NCI-H226 (cell line): ENCODE data around the gene CYB5D1.

Experiments
- DNase-seq: peaks from one replicate; pipeline ENCODE4 v3.0.0-alpha.2; 2015

Gene CYB5D1

DNA sequence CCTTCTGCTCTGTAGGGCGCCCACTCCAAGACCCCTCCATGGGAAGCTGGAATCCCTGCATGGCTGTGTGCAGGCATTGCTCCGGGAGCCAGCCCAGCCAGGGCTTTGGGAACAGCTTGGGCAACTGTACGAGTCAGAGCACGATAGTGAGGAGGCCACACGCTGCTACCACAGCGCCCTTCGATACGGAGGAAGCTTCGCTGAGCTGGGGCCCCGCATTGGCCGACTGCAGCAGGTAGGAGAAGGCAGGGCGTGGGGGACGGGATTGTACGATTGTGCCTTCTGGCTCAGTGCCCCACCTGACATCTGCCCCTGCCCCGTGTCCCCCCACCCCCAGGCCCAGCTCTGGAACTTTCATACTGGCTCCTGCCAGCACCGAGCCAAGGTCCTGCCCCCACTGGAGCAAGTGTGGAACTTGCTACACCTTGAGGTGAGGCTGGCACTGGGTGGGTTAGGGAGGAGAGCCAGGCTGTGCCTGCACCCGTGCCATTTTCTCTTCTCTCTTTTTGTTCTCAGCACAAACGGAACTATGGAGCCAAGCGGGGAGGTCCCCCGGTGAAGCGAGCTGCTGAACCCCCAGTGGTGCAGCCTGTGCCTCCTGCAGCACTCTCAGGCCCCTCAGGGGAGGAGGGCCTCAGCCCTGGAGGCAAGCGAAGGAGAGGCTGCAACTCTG lies 11.6 kb upstream of the CYB5D1 start:
- no peak for DNase-seq

DNA sequence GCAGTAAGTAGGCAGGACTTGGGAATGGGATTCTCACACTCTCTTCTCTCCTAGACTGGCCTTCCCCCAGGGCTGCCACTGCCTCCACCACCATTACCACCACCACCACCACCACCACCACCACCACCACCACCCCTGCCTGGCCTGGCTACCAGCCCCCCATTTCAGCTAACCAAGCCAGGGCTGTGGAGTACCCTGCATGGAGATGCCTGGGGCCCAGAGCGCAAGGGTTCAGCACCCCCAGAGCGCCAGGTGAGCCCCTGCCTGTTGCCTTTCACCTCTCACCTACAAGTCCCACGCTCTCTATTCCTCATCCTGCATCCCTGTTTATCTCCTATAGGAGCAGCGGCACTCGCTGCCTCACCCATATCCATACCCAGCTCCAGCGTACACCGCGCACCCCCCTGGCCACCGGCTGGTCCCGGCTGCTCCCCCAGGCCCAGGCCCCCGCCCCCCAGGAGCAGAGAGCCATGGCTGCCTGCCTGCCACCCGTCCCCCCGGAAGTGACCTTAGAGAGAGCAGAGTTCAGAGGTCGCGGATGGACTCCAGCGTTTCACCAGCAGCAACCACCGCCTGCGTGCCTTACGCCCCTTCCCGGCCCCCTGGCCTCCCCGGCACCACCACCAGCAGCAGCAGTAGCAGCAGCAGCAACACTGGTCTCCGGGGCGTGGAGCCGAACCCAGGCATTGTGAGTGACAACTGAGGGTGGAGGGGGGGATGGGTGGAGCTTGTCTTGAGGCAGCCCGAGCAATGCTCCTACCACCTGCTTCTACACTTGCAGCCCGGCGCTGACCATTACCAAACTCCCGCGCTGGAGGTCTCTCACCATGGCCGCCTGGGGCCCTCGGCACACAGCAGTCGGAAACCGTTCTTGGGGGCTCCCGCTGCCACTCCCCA lies 10.8 kb upstream of the CYB5D1 start:
- DNase-seq = no peak

DNA sequence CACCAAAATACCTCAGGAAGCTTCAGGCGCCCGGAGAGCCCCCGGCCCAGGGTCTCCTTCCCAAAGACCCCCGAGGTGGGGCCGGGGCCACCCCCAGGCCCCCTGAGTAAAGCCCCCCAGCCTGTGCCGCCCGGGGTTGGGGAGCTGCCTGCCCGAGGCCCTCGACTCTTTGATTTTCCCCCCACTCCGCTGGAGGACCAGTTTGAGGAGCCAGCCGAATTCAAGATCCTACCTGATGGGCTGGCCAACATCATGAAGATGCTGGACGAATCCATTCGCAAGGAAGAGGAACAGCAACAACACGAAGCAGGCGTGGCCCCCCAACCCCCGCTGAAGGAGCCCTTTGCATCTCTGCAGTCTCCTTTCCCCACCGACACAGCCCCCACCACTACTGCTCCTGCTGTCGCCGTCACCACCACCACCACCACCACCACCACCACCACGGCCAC lies 9.6 kb upstream of the CYB5D1 start:
- no peak for DNase-seq

DNA sequence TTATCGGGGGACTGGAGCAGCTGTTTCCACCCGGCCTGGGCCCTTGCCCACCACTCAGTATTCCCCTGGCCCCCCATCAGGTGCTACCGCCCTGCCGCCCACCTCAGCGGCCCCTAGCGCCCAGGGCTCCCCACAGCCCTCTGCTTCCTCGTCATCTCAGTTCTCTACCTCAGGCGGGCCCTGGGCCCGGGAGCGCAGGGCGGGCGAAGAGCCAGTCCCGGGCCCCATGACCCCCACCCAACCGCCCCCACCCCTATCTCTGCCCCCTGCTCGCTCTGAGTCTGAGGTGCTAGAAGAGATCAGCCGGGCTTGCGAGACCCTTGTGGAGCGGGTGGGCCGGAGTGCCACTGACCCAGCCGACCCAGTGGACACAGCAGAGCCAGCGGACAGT lies 9.1 kb upstream of the CYB5D1 start:
- no peak for DNase-seq

DNA sequence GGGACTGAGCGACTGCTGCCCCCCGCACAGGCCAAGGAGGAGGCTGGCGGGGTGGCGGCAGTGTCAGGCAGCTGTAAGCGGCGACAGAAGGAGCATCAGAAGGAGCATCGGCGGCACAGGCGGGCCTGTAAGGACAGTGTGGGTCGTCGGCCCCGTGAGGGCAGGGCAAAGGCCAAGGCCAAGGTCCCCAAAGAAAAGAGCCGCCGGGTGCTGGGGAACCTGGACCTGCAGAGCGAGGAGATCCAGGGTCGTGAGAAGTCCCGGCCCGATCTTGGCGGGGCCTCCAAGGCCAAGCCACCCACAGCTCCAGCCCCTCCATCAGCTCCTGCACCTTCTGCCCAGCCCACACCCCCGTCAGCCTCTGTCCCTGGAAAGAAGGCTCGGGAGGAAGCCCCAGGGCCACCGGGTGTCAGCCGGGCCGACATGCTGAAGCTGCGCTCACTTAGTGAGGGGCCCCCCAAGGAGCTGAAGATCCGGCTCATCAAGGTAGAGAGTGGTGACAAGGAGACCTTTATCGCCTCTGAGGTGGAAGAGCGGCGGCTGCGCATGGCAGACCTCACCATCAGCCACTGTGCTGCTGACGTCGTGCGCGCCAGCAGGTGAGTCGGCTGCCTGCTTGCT lies 8.6 kb upstream of the CYB5D1 start:
- no peak for DNase-seq

DNA sequence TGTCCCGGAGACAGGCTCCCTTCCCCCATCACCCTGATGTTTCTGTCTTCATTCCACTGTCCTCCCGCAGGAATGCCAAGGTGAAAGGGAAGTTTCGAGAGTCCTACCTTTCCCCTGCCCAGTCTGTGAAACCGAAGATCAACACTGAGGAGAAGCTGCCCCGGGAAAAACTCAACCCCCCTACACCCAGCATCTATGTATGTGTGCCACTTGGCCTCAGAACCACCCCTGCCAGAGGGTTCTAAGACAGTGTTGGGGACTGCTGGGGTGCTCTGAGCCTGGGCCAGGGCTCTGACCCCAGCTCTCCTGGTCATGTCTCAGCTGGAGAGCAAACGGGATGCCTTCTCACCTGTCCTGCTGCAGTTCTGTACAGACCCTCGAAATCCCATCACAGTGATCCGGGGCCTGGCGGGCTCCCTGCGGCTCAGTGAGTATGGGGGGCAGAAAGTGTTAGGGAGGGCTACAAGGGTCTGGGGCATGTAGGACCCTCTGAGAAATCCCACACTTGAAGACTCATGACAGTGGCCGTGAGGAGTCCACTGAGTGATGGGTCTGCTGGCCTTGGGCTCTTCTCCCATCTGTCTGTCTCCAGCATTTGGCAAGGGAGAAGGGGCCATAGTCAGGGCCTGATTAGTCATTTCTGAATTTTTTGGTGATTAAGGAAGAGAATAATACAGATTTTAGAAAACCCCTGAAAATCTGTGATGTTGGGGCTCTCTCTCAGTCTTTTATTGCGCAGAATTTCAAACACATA lies 7.9 kb upstream of the CYB5D1 start:
- DNase-seq = no peak

DNA sequence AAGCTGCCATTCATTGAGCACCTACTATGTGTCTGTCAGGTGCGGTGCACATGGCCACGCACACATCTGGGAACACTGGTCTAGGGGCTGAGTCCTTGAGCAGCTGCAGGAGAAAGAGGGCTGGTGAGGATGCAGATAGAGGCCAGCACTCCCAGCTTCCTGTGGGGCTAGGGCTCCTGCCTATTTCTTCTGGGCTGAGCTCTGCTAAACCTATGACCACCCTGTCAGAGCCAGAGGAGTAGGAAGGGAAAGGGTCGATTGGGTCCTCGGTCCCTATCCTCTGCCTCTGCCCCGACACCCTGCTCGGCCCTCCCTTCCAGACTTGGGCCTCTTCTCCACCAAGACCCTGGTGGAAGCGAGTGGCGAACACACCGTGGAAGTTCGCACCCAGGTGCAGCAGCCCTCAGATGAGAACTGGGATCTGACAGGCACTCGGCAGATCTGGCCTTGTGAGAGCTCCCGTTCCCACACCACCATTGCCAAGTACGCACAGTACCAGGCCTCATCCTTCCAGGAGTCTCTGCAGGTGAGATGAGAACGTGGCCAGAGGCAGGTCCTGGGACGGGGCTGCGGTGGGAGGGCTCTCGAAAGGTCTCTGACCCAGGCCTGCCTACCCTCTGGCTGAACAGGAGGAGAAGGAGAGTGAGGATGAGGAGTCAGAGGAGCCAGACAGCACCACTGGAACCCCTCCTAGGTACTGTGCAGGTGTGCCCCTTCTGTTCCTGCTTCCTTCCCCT lies 6.9 kb upstream of the CYB5D1 start:
- no peak for DNase-seq

DNA sequence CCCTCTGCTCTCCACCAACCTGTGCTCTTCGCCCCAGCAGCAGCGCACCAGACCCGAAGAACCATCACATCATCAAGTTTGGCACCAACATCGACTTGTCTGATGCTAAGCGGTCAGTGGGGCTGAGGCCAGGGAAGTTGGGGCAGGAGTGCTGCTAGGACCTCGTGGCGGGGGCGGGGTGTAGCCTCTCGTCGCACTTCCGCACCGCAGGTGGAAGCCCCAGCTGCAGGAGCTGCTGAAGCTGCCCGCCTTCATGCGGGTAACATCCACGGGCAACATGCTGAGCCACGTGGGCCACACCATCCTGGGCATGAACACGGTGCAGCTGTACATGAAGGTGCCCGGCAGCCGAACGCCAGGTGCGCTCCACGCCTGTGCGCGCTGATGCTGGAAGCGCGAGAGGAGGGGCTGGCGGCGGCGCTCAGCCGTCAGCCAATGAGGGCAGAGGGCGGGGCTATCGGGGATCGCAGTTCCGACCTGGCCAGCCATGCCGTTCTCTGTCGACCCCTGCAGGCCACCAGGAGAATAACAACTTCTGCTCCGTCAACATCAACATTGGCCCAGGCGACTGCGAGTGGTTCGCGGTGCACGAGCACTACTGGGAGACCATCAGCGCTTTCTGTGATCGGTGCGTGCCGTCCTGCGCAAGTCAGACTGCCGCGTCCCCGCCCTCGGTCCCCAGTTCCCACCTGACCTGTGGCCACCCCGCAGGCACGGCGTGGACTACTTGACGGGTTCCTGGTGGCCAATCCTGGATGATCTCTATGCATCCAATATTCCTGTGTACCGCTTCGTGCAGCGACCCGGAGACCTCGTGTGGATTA lies 6.2 kb upstream of the CYB5D1 start:
- peak; percentile 74 for DNase-seq

DNA sequence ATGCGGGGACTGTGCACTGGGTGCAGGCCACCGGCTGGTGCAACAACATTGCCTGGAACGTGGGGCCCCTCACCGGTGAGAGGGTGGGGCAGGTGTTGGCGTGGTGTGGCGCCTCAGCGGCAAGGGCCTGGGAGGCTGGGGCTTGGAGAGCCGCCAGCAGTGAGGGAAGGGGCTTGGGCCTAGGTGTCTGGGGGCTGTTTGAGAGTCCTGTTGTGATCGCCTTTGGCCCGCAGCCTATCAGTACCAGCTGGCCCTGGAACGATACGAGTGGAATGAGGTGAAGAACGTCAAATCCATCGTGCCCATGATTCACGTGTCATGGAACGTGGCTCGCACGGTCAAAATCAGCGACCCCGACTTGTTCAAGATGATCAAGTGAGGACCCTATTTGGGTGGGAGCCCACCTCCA lies 5.5 kb upstream of the CYB5D1 start:
- no peak for DNase-seq

DNA sequence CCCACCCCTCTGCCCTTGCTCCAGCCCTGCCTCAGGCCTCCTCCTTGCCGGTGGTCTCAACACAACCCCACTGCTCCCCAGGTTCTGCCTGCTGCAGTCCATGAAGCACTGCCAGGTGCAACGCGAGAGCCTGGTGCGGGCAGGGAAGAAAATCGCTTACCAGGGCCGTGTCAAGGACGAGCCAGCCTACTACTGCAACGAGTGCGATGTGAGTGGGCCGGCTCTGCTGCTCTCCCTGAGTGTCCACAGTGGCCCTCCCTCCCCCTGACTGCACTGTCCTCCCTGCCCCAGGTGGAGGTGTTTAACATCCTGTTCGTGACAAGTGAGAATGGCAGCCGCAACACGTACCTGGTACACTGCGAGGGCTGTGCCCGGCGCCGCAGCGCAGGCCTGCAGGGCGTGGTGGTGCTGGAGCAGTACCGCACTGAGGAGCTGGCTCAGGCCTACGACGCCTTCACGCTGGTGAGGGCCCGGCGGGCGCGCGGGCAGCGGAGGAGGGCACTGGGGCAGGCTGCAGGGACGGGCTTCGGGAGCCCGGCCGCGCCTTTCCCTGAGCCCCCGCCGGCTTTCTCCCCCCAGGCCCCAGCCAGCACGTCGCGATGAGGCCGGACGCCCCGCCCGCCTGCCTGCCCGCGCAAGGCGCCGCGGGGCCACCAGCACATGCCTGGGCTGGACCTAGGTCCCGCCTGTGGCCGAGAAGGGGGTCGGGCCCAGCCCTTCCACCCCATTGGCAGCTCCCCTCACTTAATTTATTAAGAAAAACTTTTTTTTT lies 4.7 kb upstream of the CYB5D1 start:
- no peak for DNase-seq

DNA sequence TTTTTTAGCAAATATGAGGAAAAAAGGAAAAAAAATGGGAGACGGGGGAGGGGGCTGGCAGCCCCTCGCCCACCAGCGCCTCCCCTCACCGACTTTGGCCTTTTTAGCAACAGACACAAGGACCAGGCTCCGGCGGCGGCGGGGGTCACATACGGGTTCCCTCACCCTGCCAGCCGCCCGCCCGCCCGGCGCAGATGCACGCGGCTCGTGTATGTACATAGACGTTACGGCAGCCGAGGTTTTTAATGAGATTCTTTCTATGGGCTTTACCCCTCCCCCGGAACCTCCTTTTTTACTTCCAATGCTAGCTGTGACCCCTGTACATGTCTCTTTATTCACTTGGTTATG lies 4.1 kb upstream of the CYB5D1 start:
- no peak for DNase-seq

DNA sequence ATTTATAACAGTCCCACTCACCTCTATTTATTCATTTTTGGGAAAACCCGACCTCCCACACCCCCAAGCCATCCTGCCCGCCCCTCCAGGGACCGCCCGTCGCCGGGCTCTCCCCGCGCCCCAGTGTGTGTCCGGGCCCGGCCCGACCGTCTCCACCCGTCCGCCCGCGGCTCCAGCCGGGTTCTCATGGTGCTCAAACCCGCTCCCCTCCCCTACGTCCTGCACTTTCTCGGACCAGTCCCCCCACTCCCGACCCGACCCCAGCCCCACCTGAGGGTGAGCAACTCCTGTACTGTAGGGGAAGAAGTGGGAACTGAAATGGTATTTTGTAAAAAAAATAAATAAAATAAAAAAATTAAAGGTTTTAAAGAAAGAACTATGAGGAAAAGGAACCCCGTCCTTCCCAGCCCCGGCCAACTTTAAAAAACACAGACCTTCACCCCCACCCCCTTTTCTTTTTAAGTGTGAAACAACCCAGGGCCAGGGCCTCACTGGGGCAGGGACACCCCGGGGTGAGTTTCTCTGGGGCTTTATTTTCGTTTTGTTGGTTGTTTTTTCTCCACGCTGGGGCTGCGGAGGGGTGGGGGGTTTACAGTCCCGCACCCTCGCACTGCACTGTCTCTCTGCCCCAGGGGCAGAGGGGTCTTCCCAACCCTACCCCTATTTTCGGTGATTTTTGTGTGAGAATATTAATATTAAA lies 3.6 kb upstream of the CYB5D1 start:
- no peak for DNase-seq

DNA sequence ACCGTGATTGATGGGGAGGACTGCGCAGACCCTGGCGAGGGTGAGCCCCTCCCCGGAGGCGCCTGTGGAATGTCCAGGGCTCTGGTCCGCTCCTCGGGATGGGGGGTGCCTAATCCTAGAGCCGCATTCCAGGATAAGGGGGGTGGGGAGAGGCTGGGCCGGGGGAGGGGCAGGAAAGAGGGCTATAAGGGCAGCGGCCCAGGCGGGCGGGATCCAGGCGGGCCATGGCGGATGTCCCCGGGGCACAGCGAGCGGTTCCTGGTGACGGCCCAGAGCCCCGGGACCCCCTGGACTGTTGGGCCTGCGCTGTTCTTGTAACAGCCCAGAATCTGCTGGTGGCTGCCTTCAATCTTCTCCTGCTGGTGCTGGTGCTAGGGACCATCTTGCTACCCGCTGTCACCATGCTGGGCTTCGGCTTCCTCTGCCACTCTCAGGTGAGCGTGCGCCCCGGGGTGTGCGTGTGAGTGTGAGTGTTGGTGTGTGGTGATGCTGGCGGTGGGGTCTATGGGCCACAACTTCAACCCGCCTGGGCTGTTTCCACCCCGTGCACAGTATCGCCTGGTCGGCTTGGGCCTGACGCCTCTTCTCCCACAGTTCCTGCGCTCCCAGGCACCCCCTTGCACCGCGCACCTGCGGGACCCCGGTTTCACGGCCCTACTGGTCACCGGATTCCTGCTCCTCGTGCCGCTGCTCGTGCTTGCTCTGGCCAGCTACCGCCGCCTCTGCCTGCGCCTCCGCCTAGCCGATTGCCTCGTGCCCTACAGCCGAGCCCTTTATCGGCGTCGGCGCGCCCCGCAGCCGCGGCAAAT lies 2.7 kb upstream of the CYB5D1 start, which contains the start of gene TMEM88:
Gene TMEM88 (plus strand): TSS at position 216 of the 809 bp plus-strand sequence. CDS start 9 bp downstream, at position 225.
- no peak for DNase-seq

DNA sequence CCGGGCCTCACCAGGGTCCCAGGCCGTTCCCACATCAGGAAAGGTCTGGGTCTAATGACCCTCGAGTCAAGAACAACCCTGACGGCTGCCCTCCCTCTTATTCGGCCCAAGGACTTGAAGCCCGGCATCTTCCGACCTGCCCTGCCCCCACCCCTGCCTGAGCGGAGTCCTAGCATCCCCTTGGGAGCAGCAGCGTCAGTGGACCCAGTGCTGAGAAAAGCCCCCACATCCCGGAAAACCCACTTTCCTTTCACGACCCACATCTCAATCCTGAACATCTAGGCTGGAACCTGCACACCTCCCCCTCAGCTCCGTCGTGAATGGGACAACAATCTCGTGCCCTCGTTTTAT lies 2.2 kb upstream of the CYB5D1 start:
- DNase-seq = no peak

DNA sequence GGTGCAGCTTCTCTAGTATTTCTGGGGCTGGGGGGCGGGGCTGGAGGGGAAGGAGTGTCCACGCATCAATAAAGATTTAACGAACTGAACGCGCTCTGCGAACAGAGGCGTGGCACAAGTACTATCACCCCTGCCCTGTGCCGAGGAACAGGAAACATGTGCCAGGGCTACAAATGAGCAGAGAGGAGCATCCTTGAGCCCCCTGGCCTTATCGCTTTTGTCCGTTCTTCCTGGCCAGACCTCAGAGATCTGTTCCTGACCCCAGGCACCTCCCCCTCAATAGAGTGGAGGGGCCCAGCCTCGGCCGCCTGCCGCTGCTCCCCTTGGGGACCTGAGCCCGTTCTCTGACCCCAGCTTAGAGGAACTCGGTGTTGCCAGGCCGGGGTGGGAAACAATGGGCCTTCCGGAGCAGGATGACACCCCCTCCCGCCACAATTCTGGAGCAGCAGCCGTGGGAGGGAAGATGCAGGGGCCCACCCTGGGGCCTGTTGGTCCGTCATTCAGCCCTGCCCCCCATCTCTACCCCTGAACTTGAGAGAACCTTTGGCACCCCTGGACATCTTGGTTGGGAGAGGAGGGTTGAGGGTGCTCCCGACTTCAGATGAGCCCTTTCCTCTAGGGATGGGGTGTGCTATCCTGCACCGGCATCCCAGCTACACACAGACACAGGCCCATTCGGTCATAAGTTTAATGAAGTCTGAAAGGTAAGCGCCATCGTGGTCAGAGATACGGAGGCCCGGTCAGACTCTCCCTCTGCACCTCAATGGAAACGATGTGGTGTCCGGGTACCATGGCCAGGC lies 1.6 kb upstream of the CYB5D1 start:
- no peak for DNase-seq

DNA sequence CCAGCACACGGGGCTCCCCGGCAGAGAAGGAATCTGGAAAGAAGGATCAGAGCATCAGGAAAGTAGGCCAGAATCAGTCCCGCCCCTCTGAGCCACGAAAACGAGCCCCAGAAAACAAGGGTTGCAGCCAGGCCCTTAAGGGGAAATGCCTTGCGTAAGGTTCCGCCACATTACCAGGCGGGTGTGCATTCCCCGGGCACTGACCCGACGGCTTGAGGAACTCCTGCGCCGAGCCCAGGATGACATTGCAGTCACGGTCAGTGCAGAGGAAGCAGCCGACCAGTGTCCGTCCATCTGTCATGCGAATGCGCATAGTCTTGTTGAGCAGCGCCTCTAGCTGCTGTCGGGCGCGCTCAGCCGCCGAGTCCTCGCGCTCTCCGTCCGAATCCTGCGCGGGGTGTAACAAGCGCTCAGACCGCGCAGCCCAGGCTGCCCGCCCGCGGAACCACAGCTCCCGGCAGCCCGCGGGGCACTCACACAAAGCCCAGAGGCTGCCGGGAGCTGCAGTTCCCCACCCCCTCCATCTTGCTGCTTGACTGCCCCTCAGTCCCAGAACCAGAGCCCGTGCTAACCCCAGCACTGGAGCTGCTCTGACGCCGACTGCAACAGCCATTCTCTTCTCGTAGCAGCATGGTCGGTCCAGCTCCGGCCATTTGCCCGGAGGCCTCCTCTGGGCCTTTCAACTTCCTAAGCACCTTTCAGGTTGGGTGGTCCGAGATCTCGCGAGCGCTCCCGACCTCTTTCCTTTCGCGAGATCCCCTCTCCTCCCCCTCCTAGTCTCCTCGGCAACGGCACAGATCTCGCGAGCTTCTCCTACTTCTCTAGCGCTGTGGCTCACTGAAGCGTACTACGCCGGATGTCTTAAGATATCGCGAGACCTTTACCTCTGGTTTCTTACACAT lies 741 bp upstream of the CYB5D1 start, which contains the start of gene NAA38:
Gene NAA38 (minus strand): TSS at position 749 of the 902 bp plus-strand sequence. CDS start 96 bp downstream, at position 653.
- peak; percentile 99 for DNase-seq

DNA sequence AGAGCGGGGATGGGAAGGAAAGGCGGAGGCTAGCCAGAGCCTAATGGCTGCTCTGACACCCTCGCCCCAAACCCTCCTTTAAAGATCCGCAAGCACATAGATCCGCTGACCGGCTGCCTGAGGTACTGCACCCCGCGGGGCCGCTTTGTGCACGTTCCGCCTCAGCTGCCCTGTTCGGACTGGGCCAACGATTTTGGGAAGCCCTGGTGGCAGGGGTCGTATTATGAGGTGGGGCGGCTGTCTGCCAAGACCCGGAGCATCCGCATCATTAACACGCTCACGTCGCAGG lies 663 bp downstream of the CYB5D1 start:
- no peak for DNase-seq
